PC-9 (cell line): Measurements from ENCODE around the gene FAM72B. TPM values are rescaled to one million over a fixed set of nuclear protein-coding genes. Genes with fewer than 3 reads are reported as not detected.
"Not testable (repeated sequence)": the region's sequence is repeated elsewhere in the genome, so short reads cannot be mapped to it uniquely, and the experiment has no call there.

Source experiments
- BruUV-seq: library from RNA; stranded (reverse); fragments of 400-500 nt; replicated peaks from 2 replicates; lab custom pipeline; 2021; lab: Mats Ljungman, UMichigan
- CTCF ChIA-PET: fragments of 300-600 bp; sonication (Branson Sonifier 250); formaldehyde crosslinking; loops from one replicate; lab custom pipeline; 2022; ENCODE audit warnings: antibody characterized with exemption; lab: Charles Lee
- POLR2A ChIA-PET: fragments of 300-600 bp; sonication (Branson Sonifier 250); formaldehyde crosslinking; loops from one replicate; lab custom pipeline; 2022; ENCODE audit warnings: antibody characterized with exemption; ENCODE audit not compliant: unreplicated experiment; lab: Charles Lee
- DNase-seq, 2 experiments: peaks; one replicate each; pipeline versions ENCODE4 v3.0.0 to v3.0.0-alpha.2; 2015 to 2022; ENCODE audit warnings: mixed read lengths in 1 of 2
- H2AFZ ChIP-seq: fragments of 200-600 bp; sonication (generic); 2 replicates; pipeline ENCODE4 v1.8.1; 2017; ENCODE audit warnings: antibody characterized with exemption
- H3F3A ChIP-seq: fragments of 200-600 bp; sonication (generic); 2 replicates; pipeline ENCODE4 v1.8.1; 2017; ENCODE audit warnings: antibody characterized with exemption, mild to moderate bottlenecking, low read depth; ENCODE audit not compliant: insufficient read depth
- H3K27ac ChIP-seq: fragments of 200-600 bp; sonication (generic); 2 replicates; pipeline ENCODE4 v1.6.1; 2016; ENCODE audit warnings: mixed run types
- H3K27me3 ChIP-seq: fragments of 200-600 bp; sonication (generic); 2 replicates; pipeline ENCODE4 v1.6.1; 2016; ENCODE audit warnings: low read depth, mixed run types; ENCODE audit not compliant: insufficient read depth
- H3K36me3 ChIP-seq: fragments of 200-600 bp; sonication (generic); 2 replicates; pipeline ENCODE4 v1.6.1; 2016; ENCODE audit warnings: low read depth, mixed run types
- H3K4me1 ChIP-seq: fragments of 200-600 bp; sonication (generic); replicated peaks from 2 replicates; pipeline ENCODE4 v1.6.1; 2016; ENCODE audit warnings: mixed run types; ENCODE audit not compliant: insufficient read depth
- H3K4me2 ChIP-seq: fragments of 200-600 bp; sonication (generic); 2 replicates; pipeline ENCODE4 v1.6.1; 2017; ENCODE audit warnings: mixed run types
- H3K4me3 ChIP-seq: fragments of 200-600 bp; sonication (generic); 2 replicates; pipeline ENCODE4 v1.6.1; 2016; ENCODE audit warnings: mixed run types
- H3K79me2 ChIP-seq: fragments of 200-600 bp; sonication (generic); 2 replicates; pipeline ENCODE4 v1.6.1; 2017; ENCODE audit warnings: low read depth, mixed run types
- H3K9me2 ChIP-seq: fragments of 200-600 bp; sonication (generic); 2 replicates; pipeline ENCODE4 v1.8.1; 2017; ENCODE audit warnings: mild to moderate bottlenecking; ENCODE audit not compliant: insufficient read depth
- H3K9me3 ChIP-seq: fragments of 200-600 bp; sonication (generic); 2 replicates; pipeline ENCODE4 v1.8.1; 2016; ENCODE audit warnings: low read depth; ENCODE audit not compliant: insufficient read depth
- H4K20me1 ChIP-seq: fragments of 200-600 bp; sonication (generic); 2 replicates; pipeline ENCODE4 v1.8.1; 2017; ENCODE audit not compliant: insufficient read depth
- intact Hi-C: fragments of 100-400 bp; cut with micrococcal nuclease; formaldehyde crosslinking; loops from one replicate; pipeline ENCODE4 v1.10.0; 2022; ENCODE audit not compliant: unreplicated experiment
- total RNA-seq: library from RNA; stranded (reverse); gene quantifications from 2 replicates; pipeline ENCODE4 v1.2.3, GENCODE V29; 2021

Gene FAM72B
- total RNA-seq, 1 experiment from 2014 or later, result 19.4 TPM

DNA sequence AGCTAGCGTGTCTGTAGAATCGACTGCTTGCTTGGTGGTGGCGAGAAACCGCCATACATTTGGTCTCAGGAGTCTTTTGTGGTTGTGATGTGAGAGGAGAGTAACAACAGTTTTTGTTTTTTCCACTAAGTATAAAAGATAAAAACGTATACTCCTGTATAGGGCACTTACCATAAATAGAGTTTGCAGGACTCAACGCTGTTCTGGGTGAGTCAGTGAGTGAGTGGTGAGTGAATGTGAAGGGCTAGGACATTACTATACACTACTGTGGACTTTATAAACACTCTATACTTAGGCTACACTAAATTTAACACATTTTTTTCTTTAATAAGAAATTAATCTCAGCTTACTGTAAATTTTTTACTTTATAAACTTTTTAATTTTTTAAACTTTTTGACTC, 43.7 kb downstream of the FAM72B start:
- DNase-seq, H3K4me3 ChIP-seq, H3K27me3 ChIP-seq, H3K79me2 ChIP-seq, H3K36me3 ChIP-seq, H4K20me1 ChIP-seq, BruUV-seq, H3K9me3 ChIP-seq, H3K27ac ChIP-seq, intact Hi-C loops, CTCF ChIA-PET, H3F3A ChIP-seq, POLR2A ChIA-PET, H2AFZ ChIP-seq, H3K4me1 ChIP-seq, H3K4me2 ChIP-seq, H3K9me2 ChIP-seq: not testable (repeated sequence)

DNA sequence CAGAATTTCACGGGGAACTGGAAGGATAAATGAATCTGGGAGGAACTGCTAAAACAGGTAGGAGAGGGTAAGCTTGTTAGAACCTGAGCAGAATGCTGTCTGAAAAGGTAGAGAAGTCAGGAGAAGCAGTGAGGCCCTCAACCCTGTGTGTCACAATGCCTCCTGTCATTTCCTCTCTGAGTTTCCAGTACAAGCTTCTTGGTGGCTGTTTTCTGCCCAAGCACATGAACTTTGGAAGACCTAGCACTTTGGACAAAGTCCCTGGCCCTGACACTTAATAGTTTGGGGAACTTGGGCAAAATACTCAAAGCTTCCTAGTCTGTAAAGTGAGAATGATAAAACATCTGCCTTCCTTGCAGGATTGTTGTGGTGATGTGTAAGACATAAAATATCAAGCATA, 52.6 kb downstream of the FAM72B start:
- BruUV-seq, intact Hi-C loops, H3K9me2 ChIP-seq, H3K9me3 ChIP-seq, H3K27me3 ChIP-seq, H3K36me3 ChIP-seq, H3K4me2 ChIP-seq, H3F3A ChIP-seq, H3K4me3 ChIP-seq, H3K79me2 ChIP-seq, H3K27ac ChIP-seq, H4K20me1 ChIP-seq, H3K4me1 ChIP-seq, POLR2A ChIA-PET, DNase-seq, H2AFZ ChIP-seq, CTCF ChIA-PET: not testable (repeated sequence)

DNA sequence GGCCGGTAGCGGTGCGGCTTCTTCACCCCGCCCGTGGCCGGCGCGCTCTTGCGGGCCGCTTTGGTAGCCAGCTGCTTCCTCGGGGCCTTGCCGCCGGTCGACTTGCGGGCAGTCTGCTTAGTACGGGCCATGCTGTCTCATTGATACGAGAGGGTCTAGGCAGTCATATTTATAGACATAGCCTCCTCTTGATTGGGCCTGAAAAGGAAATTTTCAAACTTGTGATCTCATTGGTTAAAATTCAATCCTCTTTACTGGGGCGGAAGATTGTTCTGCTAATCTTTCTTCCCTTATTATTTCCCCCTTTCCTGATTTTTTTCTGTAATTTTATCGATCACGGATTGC, 65.7 kb downstream of the FAM72B start:
- H3K4me1 ChIP-seq, H4K20me1 ChIP-seq, DNase-seq, H3K4me2 ChIP-seq, H3K27me3 ChIP-seq, H3K9me3 ChIP-seq, H3K4me3 ChIP-seq, H3K9me2 ChIP-seq, H3K27ac ChIP-seq, H3F3A ChIP-seq, intact Hi-C loops, CTCF ChIA-PET, H2AFZ ChIP-seq, H3K79me2 ChIP-seq, POLR2A ChIA-PET, BruUV-seq, H3K36me3 ChIP-seq: not testable (repeated sequence)

Other genes starting within 250 kb of the FAM72B start
- 49.9 and 54.0 TPM in 2 replicates for gene SRGAP2C, start 635 bp upstream of the FAM72B start, total RNA-seq